ENCODE data around the gene ARHGAP18. TPM values are rescaled to one million over a fixed set of nuclear protein-coding genes. Genes with fewer than 3 reads are reported as not detected.

ARHGAP18 gene
- total RNA-seq, 3 donors from 2014 or later (not counting 1 experiment from before 2014, with no cell fraction given) = 11.5 to 12.5 (median 11.8) TPM

DNA sequence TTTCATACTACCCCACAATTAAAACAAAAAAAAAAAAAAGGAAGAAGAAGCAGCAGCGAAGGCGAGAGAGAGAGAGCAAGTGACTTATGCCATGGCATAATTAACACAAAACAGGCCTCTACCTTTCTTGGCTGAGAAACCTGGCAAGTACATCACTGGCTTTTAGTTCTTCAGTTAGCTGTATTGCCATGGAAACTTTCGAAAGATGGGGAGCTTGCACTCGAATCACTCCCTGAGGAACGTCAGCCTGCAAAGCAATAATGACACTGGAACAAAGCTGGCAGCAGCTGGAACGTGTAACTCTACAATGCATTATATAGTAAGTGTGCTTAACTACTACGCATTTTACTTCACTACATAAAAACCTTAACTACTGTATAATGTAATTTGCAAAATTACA lies 126.1 kb downstream of the ARHGAP18 start:
- H3K9me3 Mint-ChIP-seq = no peaks in the 10 kb centered on the region
- H3K4me1 Mint-ChIP-seq = no peaks in the 10 kb centered on the region
- no peaks in the 10 kb centered on the region for H3K27me3 ChIP-seq (ENCODE audit: control insufficient read depth, insufficient read depth, low read length)
- H3K36me3 ChIP-seq (ENCODE audit: control insufficient read depth, insufficient read depth, low read length) = peaks cover 3% of the 10 kb centered on the region
- no peaks in the 10 kb centered on the region for H3K4me1 ChIP-seq (ENCODE audit: control insufficient read depth, insufficient read depth, low read length)
- H3K9me3 ChIP-seq (ENCODE audit: control insufficient read depth, insufficient read depth, low read length) = no peaks in the 10 kb centered on the region
- H3K4me3 Mint-ChIP-seq = no peak overlapping the region
- no peak overlapping the region for H3K4me3 ChIP-seq (ENCODE audit: low read length)
- no peak overlapping the region for H3K27ac Mint-ChIP-seq
- WGBS (ENCODE audit: insufficient coverage) = 82% methylated on average over 5 of the region's 7 CpGs
- TF ChIP-seq, protein P1, sequence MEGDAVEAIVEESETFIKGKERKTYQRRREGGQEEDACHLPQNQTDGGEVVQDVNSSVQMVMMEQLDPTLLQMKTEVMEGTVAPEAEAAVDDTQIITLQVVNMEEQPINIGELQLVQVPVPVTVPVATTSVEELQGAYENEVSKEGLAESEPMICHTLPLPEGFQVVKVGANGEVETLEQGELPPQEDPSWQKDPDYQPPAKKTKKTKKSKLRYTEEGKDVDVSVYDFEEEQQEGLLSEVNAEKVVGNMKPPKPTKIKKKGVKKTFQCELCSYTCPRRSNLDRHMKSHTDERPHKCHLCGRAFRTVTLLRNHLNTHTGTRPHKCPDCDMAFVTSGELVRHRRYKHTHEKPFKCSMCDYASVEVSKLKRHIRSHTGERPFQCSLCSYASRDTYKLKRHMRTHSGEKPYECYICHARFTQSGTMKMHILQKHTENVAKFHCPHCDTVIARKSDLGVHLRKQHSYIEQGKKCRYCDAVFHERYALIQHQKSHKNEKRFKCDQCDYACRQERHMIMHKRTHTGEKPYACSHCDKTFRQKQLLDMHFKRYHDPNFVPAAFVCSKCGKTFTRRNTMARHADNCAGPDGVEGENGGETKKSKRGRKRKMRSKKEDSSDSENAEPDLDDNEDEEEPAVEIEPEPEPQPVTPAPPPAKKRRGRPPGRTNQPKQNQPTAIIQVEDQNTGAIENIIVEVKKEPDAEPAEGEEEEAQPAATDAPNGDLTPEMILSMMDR (IDR thresholded peaks at IDR 0.05) = no peak
- no peaks in the 10 kb centered on the region for H3K36me3 Mint-ChIP-seq
- DNase-seq (no peak), ATAC-seq (no peak)
- H3K27me3 Mint-ChIP-seq (ENCODE audit: low read depth in 2 of 2) = no peaks in the 10 kb centered on the region
- H3K27ac ChIP-seq (ENCODE audit: low read length) = no peak overlapping the region
- intact Hi-C loops (cut with micrococcal nuclease) = no loop called here

DNA sequence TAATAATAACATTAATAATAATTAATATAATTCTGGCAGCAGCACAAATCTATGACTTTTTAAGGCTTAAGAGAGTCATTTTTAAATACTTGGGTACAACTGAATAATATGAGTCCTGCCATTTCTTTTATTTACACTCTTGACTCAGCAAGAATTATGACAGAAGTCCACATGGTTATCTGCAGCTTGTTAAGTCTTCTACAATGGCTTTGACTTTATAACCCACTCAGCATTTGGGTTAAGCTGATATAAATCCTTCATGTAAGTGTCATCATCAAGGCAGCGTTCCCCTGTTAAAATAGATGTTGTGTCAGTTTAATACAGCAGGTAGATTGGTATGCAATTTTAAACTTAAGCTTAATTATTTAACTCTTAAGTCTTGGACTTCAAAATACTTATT lies 131.7 kb downstream of the ARHGAP18 start:
- intact Hi-C loops (cut with micrococcal nuclease) = loop anchor here (5.0 kb wide), 1 partner anchor 851 kb away; no protein-coding TSS in a partner anchor
- H3K27me3 Mint-ChIP-seq (ENCODE audit: low read depth in 2 of 2) = no peaks in the 10 kb centered on the region
- no peaks in the 10 kb centered on the region for H3K27me3 ChIP-seq (ENCODE audit: control insufficient read depth, insufficient read depth, low read length)

DNA sequence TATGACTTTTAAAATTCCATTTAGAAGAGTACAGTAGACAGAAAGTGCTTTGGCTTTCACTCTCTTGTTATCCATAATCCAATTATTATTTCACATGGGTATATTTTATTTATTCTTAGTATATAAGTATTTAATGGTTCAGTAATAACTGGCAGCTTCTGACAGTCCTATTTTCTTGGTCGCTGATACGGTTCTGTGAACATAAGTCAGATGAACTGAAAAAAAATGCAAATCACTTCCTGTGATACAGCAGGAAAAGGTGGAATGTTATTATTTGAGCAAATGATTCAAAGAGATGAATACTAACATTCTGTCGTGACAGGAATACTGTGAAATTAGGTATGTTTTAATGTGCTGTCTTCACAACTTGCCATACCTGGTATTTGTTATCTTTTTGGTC lies 132.3 kb downstream of the ARHGAP18 start:
- Histone ChIP-seq H3K27me3 (ENCODE audit: control insufficient read depth, insufficient read depth, low read length) (no peaks in the 10 kb centered on the region), H3K4me3 (ENCODE audit: low read length) (no peak overlapping the region), H3K27ac (ENCODE audit: low read length) (no peak overlapping the region), H3K36me3 (ENCODE audit: control insufficient read depth, insufficient read depth, low read length) (peaks cover 3% of the 10 kb centered on the region), H3K9me3 (ENCODE audit: control insufficient read depth, insufficient read depth, low read length) (no peaks in the 10 kb centered on the region), H3K4me1 (ENCODE audit: control insufficient read depth, insufficient read depth, low read length) (no peaks in the 10 kb centered on the region)
- Mint-ChIP-seq H3K4me3 (no peak overlapping the region), H3K27me3 (ENCODE audit: low read depth in 2 of 2) (no peaks in the 10 kb centered on the region), H3K27ac (no peak overlapping the region), H3K4me1 (peaks cover 9 to 14% of the 10 kb centered on the region in 2 donors), H3K36me3 (no peaks in the 10 kb centered on the region), H3K9me3 (no peaks in the 10 kb centered on the region)
- intact Hi-C loops (cut with micrococcal nuclease) = loop anchor here (5.0 kb wide), 1 partner anchor 850 kb away; no protein-coding TSS in a partner anchor
- ATAC-seq = no peak
- TF ChIP-seq, protein P1 (IDR thresholded peaks at IDR 0.05) = no peak
- no peak for DNase-seq
- 91% methylated on average over 3 of the region's 3 CpGs for WGBS (ENCODE audit: insufficient coverage)

More for the DNA sequence above, 131.7 kb downstream of the ARHGAP18 start:
- Mint-ChIP-seq H3K36me3 (no peaks in the 10 kb centered on the region), H3K4me3 (no peak overlapping the region), H3K27ac (no peak overlapping the region), H3K4me1 (peaks cover 9 to 14% of the 10 kb centered on the region in 2 donors), H3K9me3 (no peaks in the 10 kb centered on the region)
- H3K4me1 ChIP-seq (ENCODE audit: control insufficient read depth, insufficient read depth, low read length) = no peaks in the 10 kb centered on the region
- no peak for ATAC-seq
- no peaks in the 10 kb centered on the region for H3K9me3 ChIP-seq (ENCODE audit: control insufficient read depth, insufficient read depth, low read length)
- H3K36me3 ChIP-seq (ENCODE audit: control insufficient read depth, insufficient read depth, low read length) = peaks cover 3% of the 10 kb centered on the region
- 100% methylated on average over 1 of the region's 1 CpG for WGBS (ENCODE audit: insufficient coverage)
- no peak overlapping the region for H3K4me3 ChIP-seq (ENCODE audit: low read length)
- H3K27ac ChIP-seq (ENCODE audit: low read length) = no peak overlapping the region
- TF ChIP-seq, protein P1 (IDR thresholded peaks at IDR 0.05) = no peak
- no peak for DNase-seq

DNA sequence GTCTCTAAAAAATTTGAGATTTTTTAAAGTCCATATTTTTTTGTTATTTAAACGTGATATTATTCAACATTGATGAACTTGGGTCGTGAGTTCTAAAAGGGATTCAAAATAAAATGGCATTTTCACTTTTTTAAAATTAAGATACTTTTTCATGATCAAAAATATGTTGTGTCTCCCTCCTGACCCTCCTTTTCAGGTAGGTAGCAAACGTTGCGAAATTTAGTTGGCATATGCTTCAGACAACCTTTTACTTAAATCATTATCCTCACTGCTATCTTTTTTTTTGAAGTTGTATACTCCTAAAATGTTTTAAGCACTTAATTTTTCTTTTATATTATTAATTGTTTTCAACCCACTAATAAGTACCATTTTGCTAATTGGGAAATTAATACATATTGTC lies 133.5 kb downstream of the ARHGAP18 start:
- WGBS (ENCODE audit: insufficient coverage) = 100% methylated on average over 2 of the region's 4 CpGs
- intact Hi-C loops (cut with micrococcal nuclease) = loop anchor here (5.0 kb wide), 1 partner anchor 849 kb away; no protein-coding TSS in a partner anchor
- Mint-ChIP-seq H3K9me3 (no peaks in the 10 kb centered on the region), H3K4me1 (peaks cover 9 to 14% of the 10 kb centered on the region in 2 donors), H3K36me3 (peaks cover 5% of the 10 kb centered on the region), H3K4me3 (no peak overlapping the region), H3K27ac (no peak overlapping the region), H3K27me3 (ENCODE audit: low read depth in 2 of 2) (no peaks in the 10 kb centered on the region)
- no peaks in the 10 kb centered on the region for H3K4me1 ChIP-seq (ENCODE audit: control insufficient read depth, insufficient read depth, low read length)
- H3K4me3 ChIP-seq (ENCODE audit: low read length) = no peak overlapping the region
- H3K9me3 ChIP-seq (ENCODE audit: control insufficient read depth, insufficient read depth, low read length) = no peaks in the 10 kb centered on the region
- ATAC-seq (no peak), DNase-seq (no peak)
- H3K27me3 ChIP-seq (ENCODE audit: control insufficient read depth, insufficient read depth, low read length) = no peaks in the 10 kb centered on the region
- no peaks in the 10 kb centered on the region for H3K36me3 ChIP-seq (ENCODE audit: control insufficient read depth, insufficient read depth, low read length)
- H3K27ac ChIP-seq (ENCODE audit: low read length) = no peak overlapping the region
- TF ChIP-seq, protein P1 (IDR thresholded peaks at IDR 0.05) = no peak
